K562 (cell line): Measurements from ENCODE around the gene SEPHS2. TPM values are rescaled to one million over a fixed set of nuclear protein-coding genes. Genes with fewer than 3 reads are reported as not detected.

Experiments used
- CEBPZ ChIP-seq: fragments of 150-350 bp; IDR thresholded peaks from 2 replicates; pipeline ENCODE4 v1.6.1; 2014; ENCODE audit warnings: low read depth, mild to moderate bottlenecking, low read length, borderline replicate concordance
- CXXC5 ChIP-seq: fragments of 250-450 bp; sonication (Bioruptor Pico); IDR thresholded peaks from 2 replicates; pipeline ENCODE4 v1.8.0; 2022; ENCODE audit warnings: inconsistent platforms, mild to moderate bottlenecking, moderate library complexity
- MCM7 ChIP-seq, 2 experiments: fragments of 450-650 bp; IDR thresholded peaks; 2 replicates each; pipeline ENCODE4 v1.6.1; 2016 to 2018
- TEAD2 ChIP-seq: fragments of 450-650 bp; IDR thresholded peaks from 2 replicates; pipeline ENCODE4 v1.6.1; 2016; ENCODE audit warnings: missing genetic modification characterization, control low read depth, missing compliant biosample characterization
- TSHZ1 ChIP-seq: fragments of 250-450 bp; sonication (Bioruptor Pico); IDR thresholded peaks from 2 replicates; pipeline ENCODE4 v1.4.0; 2020; ENCODE audit warnings: mild to moderate bottlenecking, moderate library complexity
- polyA plus RNA-seq, 8 experiments: library from polyadenylated mRNA; depleted of rRNA in 4 of 8; stranded (reverse) in 5 of 8; unstranded in 3 of 8; fragments of >200 nt; fragmentation: Nextera tagmentation in 2 of 8; fragmentation: Illumina TruSeq in 1 of 8; extraction: Ambion mirVana in 2 of 8; extraction: Trizol in 1 of 8; gene quantifications; 2 replicates each; pipeline versions ENCODE4 v1.2.1 to v1.2.3, GENCODE V29; 2011 to 2014; ENCODE audit warnings: inconsistent platforms in 1 of 8, missing spikeins in 1 of 8
- total RNA-seq, 7 experiments: library from RNA; depleted of rRNA in 6 of 7; stranded (reverse); fragments of >200 nt in 6 of 7; fragmentation: Illumina TruSeq in 2 of 7; extraction: Trizol in 2 of 7; gene quantifications; 2 replicates each; pipeline versions ENCODE4 v1.2.1 to v1.2.3, GENCODE V29; 2011 to 2021; ENCODE audit warnings: low replicate concordance in 1 of 7
- TF ChIP-seq, protein P1 (sequence below), 3 experiments: IDR thresholded peaks in 2 of 3; conservative IDR thresholded peaks in 1 of 3; 2 replicates each; pipeline ENCODE4 v1.5.1; 2011 to 2012; ENCODE audit warnings: low read length in 3 of 3, mild to moderate bottlenecking in 3 of 3, control low read depth in 2 of 3, improper control_type of control experiment in 1 of 3, inconsistent platforms in 1 of 3, low read depth in 1 of 3, mixed read lengths in 1 of 3, moderate library complexity in 1 of 3; ENCODE audit not compliant: insufficient read depth in 2 of 3

Gene SEPHS2
- total and polyA plus RNA-seq, 9 of the 15 experiments (the other 6 are each of a cell fraction or from before 2014, with no cell fraction given), result 20.9 to 90.6 (median 43.4) TPM

GRCh38 chr16:30430428-30430970, 15.2 kb downstream of the SEPHS2 start (continued):
- TF ChIP-seq, protein P1, sequence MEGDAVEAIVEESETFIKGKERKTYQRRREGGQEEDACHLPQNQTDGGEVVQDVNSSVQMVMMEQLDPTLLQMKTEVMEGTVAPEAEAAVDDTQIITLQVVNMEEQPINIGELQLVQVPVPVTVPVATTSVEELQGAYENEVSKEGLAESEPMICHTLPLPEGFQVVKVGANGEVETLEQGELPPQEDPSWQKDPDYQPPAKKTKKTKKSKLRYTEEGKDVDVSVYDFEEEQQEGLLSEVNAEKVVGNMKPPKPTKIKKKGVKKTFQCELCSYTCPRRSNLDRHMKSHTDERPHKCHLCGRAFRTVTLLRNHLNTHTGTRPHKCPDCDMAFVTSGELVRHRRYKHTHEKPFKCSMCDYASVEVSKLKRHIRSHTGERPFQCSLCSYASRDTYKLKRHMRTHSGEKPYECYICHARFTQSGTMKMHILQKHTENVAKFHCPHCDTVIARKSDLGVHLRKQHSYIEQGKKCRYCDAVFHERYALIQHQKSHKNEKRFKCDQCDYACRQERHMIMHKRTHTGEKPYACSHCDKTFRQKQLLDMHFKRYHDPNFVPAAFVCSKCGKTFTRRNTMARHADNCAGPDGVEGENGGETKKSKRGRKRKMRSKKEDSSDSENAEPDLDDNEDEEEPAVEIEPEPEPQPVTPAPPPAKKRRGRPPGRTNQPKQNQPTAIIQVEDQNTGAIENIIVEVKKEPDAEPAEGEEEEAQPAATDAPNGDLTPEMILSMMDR (IDR thresholded peaks at IDR 0.05 in 2 of 3, conservative IDR thresholded peaks at IDR 0.05 in 1 of 3; ENCODE audit: insufficient read depth in 2 of 3, low read depth in 1 of 3, low read length in 3 of 3), result peak in 1 of 3 experiments; percentile 48; a peak in 2 of 6 replicates
- TF ChIP-seq CXXC5 (peak; percentile 23), TEAD2 (tag) (no peak), MCM7 (IDR thresholded peaks at IDR 0.05) (no peak), TSHZ1 (no peak), CEBPZ (no peak)
